IPS-18c (cell line): ENCODE measurements around the gene NLRC4.
"Not testable (repeated sequence)": the region's sequence is repeated elsewhere in the genome, so short reads cannot be mapped to it uniquely, and the experiment has no call there.

Source experiments
- H3K4me3 ChIP-seq: 2 replicates; pipeline ENCODE4 v1.7.0; 2013; ENCODE audit warnings: low read depth, mild to moderate bottlenecking, low read length, moderate library complexity; ENCODE audit not compliant: insufficient read depth
- H3K9me3 ChIP-seq: one replicate; pipeline ENCODE4 v1.6.1; 2013; ENCODE audit warnings: mild to moderate bottlenecking, low read length, moderate library complexity; ENCODE audit not compliant: control insufficient read depth, insufficient read depth

NLRC4 gene

DNA sequence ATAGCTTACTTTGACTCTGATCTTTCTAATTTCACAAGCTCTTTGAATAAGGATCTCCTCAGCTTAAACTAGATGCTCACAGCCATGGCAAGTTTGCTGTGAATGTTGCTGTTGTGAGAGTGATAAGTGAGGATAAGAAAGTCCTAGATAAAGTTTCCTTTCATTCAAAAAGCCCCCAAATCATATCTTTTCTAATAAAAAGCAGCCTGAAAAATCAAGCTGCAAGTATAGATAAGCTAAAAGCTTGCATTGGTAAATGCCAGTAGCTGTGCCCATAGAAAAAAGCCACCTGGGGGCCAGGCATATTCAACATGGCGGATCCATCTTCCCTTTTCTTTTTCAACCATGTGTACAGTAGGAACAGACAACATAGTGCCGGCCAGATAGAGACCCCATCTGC is 4.3 kb downstream of the NLRC4 start:
- H3K9me3 ChIP-seq: no peaks in the 10 kb centered on the region
- H3K4me3 ChIP-seq: no peak overlapping the region

- no peaks in the 10 kb centered on the region for H3K9me3 ChIP-seq
- no peak overlapping the region for H3K4me3 ChIP-seq
Observed at GRCh38 chr2:32258242-32258641, 6.4 kb downstream of the NLRC4 start.

GRCh38 chr2:32250290-32250689 is 14.4 kb downstream of the NLRC4 start:
- no peak overlapping the region for H3K4me3 ChIP-seq
- no peaks in the 10 kb centered on the region for H3K9me3 ChIP-seq

- Histone ChIP-seq H3K4me3 (no peak overlapping the region), H3K9me3 (no peaks in the 10 kb centered on the region)
Observed at GRCh38 chr2:32249731-32250236, 14.9 kb downstream of the NLRC4 start.

DNA sequence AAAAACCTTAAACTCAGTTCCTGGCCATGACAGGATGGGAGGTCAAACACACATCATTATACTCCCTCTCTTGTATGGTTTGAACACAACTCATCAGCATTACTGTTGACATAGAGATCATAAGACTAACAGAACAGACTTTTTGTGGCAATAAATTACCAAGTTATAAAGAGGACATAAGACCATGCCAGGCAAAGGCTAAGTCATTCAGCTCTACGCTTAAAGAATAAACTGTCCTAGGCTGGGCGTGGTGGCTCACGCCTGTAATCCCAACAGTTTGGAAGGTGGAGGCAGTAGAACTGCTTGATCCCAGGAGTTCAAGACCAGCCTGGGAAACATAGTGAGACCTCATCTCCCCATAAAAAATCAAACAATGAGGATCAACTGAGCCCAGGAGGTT is 16.4 kb downstream of the NLRC4 start:
- H3K4me3 ChIP-seq: no peak overlapping the region
- H3K9me3 ChIP-seq: no peaks in the 10 kb centered on the region

DNA sequence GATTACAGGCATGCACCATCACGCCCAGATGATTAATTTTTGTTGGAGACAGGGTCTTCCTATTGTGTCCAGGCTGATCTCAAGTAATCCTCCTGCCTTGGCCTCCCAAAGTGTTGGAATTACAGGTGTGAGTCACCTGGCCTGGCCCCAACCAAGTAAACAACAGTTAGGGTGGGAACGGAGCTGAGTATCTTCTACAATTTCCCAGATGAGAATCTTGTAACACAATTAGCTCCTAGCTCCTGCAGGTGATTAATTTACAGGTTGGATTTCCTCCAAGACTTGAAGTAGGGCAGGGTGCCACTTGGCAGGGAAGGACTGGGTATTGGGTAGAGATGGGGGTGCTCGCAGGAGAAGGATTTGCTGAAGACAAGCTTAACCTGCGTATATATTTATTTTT is 17.8 kb downstream of the NLRC4 start:
- Histone ChIP-seq H3K4me3 (no peak overlapping the region), H3K9me3 (no peaks in the 10 kb centered on the region)

DNA sequence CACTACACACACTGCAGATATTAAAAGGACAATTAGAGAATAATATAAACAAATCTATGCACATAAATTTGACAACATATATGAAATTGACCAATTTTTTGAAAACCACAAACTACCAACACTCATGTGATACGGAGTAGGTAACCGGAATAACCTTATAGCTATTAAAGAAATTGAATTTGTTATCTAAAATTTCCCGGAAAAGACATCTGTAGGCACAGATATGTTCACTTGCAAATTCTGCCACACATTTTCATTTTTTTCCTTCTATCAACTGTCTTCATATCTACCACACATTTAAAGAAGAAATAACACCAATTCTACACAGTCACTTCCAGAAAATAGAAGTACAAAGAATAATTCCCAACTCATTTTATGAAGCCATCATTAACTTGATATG is 22.4 kb downstream of the NLRC4 start:
- no peak overlapping the region for H3K4me3 ChIP-seq
- H3K9me3 ChIP-seq: no peaks in the 10 kb centered on the region

DNA sequence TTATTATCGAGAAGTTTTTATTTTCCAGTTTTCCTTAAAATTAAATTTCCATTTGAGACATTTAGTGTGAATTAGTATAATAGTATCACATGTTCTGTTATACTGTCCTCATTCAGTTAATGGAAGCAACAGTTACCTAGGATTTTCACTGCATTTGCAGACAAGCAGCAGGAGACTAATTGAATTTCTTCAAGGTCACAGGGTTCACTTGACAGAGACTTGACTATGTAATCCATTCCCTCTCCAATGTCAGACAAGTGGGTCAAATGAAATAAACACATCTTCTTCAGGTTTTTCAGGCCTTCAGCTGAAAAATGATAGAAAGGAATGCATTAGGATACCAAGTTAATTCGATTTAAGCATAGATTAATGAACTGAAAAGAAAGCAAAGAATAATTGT is 26.7 kb downstream of the NLRC4 start:
- Histone ChIP-seq H3K9me3 (no peaks in the 10 kb centered on the region), H3K4me3 (no peak overlapping the region)

DNA sequence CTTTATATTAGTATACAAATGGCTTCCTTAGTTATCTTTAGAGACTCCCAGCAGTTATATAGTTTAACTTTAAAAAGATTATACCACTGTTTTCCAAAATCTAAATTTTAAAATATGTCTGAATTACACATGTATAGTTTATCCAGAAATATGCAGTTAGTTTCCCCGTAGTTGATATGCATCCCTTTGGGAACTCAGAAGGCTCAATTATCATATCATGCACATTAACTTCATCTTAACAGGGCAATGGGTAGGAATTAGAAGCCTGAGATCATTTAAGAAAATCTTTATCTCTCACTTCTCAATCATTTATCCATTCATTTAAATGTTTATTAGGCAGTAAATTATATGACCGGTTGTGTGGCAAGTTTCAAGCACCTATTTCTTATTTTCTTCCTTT is 27.2 kb downstream of the NLRC4 start:
- H3K4me3 ChIP-seq: no peak overlapping the region
- no peaks in the 10 kb centered on the region for H3K9me3 ChIP-seq

GRCh38 chr2:32235315-32235714 is 29.4 kb downstream of the NLRC4 start:
- H3K4me3 ChIP-seq: no peak overlapping the region
- peaks cover 2% of the 10 kb centered on the region for H3K9me3 ChIP-seq

DNA sequence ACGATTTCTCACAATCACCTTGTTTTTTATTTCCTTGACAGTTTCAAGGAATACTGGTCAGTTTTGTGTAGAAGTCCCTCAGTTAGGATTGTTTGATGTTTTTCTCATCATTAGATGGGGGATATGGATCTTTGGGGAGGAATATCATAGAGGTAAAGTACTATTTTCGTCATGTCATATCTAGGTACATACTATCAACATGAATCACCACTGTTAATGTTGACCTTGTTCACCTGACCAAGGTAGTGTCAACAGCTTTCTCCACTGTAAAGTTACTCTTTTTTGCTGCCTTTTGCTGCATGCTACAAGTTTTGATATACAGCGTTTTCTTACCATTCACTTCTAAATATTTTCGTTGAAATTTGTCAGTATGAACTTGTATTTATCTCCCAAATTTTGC is 32.7 kb downstream of the NLRC4 start:
- peaks cover 2% of the 10 kb centered on the region for H3K9me3 ChIP-seq
- no peak overlapping the region for H3K4me3 ChIP-seq

- H3K9me3 ChIP-seq: peaks cover 2% of the 10 kb centered on the region
- H3K4me3 ChIP-seq: no peak overlapping the region
Observed at GRCh38 chr2:32229635-32230034, 35.1 kb downstream of the NLRC4 start.

DNA sequence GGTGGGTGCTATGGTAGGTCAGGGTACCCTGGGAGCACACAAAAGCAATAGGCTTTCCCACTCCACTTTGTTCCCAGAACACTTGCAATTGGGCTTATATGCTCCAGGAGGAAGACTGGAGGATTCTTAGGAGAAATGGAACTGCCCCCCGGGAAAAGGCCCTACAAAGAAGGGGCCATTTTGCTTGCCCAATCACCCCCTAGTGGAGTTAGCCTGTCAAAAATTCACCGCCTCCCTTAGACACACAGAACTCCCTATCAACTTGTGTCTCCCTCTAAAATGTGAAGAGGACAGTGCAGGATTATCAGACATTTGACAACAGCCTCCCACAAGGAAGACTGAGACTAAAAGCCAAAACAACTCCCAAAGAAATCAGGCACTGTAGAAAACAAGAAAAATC is 36.5 kb downstream of the NLRC4 start:
- peaks cover 2% of the 10 kb centered on the region for H3K9me3 ChIP-seq
- no peak overlapping the region for H3K4me3 ChIP-seq

- H3K4me3 ChIP-seq: no peak overlapping the region
- H3K9me3 ChIP-seq: peaks cover 2% of the 10 kb centered on the region
Observed at GRCh38 chr2:32227492-32227891, 37.2 kb downstream of the NLRC4 start.

DNA sequence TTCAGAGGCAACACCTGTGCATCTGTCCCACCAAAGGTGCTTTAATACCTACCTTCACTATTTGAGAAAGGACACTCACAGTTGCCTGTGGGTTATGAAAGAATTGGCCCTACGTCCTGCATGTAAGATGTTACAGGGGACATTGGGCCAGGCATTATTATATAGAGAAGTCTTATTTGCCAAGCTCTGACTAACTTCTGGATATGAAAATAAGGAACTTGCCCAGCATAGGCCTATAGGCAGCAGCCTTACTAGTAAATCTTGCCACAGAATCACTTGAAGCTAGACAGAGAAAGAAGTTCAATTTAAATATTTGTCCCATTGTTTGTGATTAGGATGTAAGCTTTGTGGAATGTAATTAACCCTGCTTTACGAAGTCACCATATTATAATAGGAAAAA is 41.7 kb downstream of the NLRC4 start:
- Histone ChIP-seq H3K9me3 (no peaks in the 10 kb centered on the region), H3K4me3 (no peak overlapping the region)

DNA sequence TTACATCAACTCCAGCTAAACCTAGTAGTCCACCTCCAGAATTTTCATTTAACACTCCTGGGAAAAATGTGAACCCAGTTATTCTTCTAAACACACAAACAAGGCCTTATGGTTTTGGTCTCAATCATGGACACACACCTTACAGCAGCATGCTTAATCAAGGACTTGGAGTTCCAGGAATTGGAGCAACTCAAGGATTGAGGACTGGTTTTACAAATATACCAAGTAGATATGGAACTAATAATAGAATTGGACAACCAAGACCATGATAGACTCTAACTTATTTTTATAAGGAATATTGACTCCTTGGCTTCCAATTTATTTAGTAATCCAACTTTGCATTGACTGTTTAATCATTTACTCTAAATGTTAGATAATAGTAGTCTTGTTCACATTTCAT is 44.2 kb downstream of the NLRC4 start:
- no peaks in the 10 kb centered on the region for H3K9me3 ChIP-seq

GRCh38 chr2:32212295-32212694 is 52.4 kb downstream of the NLRC4 start:
- H3K4me3 ChIP-seq: no peak overlapping the region
- H3K9me3 ChIP-seq: no peaks in the 10 kb centered on the region

More for the DNA sequence above, 44.2 kb downstream of the NLRC4 start:
- H3K4me3 ChIP-seq: no peak overlapping the region

GRCh38 chr2:32210767-32211408 is 53.8 kb downstream of the NLRC4 start:
- Histone ChIP-seq H3K9me3 (no peaks in the 10 kb centered on the region), H3K4me3 (no peak overlapping the region)

GRCh38 chr2:32203428-32203827 is 61.3 kb downstream of the NLRC4 start:
- H3K9me3 ChIP-seq, H3K4me3 ChIP-seq: not testable (repeated sequence)
